ENCODE results near the gene SLC6A12.

The SLC6A12 gene

DNA sequence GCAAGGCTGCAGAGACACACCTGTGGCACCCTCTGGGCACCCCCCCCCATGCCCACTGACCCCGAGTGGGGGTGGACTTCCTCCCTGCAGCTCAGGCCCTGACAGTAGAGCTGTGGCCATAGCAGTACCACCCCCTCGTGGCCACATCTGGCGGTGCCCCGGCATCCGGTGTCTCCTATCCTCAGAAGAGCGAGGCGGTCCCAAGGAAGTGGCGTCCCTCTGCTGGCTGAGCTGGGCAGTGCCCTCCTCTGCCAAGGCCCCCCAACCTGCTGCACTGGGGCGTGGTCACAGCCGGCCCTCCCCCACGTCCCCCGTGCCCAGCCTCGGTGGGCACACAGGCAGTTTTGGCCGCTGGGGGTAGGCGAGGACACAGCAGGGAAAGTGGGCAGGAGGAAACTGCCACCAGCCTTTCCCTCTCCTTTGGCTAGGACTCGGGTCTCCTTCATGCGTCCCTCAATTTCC is 6.0 kb upstream of the SLC6A12 start (continued):
- TF ChIP-seq, protein P1, sequence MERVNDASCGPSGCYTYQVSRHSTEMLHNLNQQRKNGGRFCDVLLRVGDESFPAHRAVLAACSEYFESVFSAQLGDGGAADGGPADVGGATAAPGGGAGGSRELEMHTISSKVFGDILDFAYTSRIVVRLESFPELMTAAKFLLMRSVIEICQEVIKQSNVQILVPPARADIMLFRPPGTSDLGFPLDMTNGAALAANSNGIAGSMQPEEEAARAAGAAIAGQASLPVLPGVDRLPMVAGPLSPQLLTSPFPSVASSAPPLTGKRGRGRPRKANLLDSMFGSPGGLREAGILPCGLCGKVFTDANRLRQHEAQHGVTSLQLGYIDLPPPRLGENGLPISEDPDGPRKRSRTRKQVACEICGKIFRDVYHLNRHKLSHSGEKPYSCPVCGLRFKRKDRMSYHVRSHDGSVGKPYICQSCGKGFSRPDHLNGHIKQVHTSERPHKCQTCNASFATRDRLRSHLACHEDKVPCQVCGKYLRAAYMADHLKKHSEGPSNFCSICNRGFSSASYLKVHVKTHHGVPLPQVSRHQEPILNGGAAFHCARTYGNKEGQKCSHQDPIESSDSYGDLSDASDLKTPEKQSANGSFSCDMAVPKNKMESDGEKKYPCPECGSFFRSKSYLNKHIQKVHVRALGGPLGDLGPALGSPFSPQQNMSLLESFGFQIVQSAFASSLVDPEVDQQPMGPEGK (tag by site-specific recombination; IDR thresholded peaks at IDR 0.05): peak; percentile 84
- TF ChIP-seq, protein P2, sequence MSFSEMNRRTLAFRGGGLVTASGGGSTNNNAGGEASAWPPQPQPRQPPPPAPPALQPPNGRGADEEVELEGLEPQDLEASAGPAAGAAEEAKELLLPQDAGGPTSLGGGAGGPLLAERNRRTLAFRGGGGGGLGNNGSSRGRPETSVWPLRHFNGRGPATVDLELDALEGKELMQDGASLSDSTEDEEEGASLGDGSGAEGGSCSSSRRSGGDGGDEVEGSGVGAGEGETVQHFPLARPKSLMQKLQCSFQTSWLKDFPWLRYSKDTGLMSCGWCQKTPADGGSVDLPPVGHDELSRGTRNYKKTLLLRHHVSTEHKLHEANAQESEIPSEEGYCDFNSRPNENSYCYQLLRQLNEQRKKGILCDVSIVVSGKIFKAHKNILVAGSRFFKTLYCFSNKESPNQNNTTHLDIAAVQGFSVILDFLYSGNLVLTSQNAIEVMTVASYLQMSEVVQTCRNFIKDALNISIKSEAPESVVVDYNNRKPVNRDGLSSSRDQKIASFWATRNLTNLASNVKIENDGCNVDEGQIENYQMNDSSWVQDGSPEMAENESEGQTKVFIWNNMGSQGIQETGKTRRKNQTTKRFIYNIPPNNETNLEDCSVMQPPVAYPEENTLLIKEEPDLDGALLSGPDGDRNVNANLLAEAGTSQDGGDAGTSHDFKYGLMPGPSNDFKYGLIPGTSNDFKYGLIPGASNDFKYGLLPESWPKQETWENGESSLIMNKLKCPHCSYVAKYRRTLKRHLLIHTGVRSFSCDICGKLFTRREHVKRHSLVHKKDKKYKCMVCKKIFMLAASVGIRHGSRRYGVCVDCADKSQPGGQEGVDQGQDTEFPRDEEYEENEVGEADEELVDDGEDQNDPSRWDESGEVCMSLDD (tag by site-specific recombination; IDR thresholded peaks at IDR 0.05): 0 out of 2 replicates have a peak, but pooled peaks have one; percentile 19
- TF ChIP-seq GLIS1 (tag by site-specific recombination; IDR thresholded peaks at IDR 0.05) (no peak), ZNF223 (tag by site-specific recombination; IDR thresholded peaks at IDR 0.05) (no peak), ZNF239 (tag by site-specific recombination; IDR thresholded peaks at IDR 0.05) (no peak), SP7 (tag by site-specific recombination; IDR thresholded peaks at IDR 0.05) (peak; percentile 45), KLF16 (tag by site-specific recombination; IDR thresholded peaks at IDR 0.05) (no peak), HOXA7 (CRISPR knock-in tag; IDR thresholded peaks at IDR 0.05; ENCODE audit: borderline replicate concordance) (no peak), ZNF560 (tag by site-specific recombination; IDR thresholded peaks at IDR 0.05; ENCODE audit: borderline replicate concordance) (no peak), ZNF654 (tag by site-specific recombination; IDR thresholded peaks at IDR 0.05; ENCODE audit: low read depth) (peak; percentile 70), ZNF660 (tag by site-specific recombination; IDR thresholded peaks at IDR 0.05) (no peak; the same call in 1 of the 2 replicates), GLIS2 (tag by site-specific recombination; IDR thresholded peaks at IDR 0.05) (peak; percentile 83), ZSCAN16 (tag by site-specific recombination; IDR thresholded peaks at IDR 0.05) (no peak), ZNF133 (tag by site-specific recombination; IDR thresholded peaks at IDR 0.05) (no peak), TCF7L2 (IDR thresholded peaks at IDR 0.05; ENCODE audit: borderline replicate concordance, low read depth, low read length) (no peak)
- TF ChIP-seq, protein P3, sequence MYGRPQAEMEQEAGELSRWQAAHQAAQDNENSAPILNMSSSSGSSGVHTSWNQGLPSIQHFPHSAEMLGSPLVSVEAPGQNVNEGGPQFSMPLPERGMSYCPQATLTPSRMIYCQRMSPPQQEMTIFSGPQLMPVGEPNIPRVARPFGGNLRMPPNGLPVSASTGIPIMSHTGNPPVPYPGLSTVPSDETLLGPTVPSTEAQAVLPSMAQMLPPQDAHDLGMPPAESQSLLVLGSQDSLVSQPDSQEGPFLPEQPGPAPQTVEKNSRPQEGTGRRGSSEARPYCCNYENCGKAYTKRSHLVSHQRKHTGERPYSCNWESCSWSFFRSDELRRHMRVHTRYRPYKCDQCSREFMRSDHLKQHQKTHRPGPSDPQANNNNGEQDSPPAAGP (tag by site-specific recombination; IDR thresholded peaks at IDR 0.05): 0 out of 2 replicates have a peak, but pooled peaks have one; percentile 28

DNA sequence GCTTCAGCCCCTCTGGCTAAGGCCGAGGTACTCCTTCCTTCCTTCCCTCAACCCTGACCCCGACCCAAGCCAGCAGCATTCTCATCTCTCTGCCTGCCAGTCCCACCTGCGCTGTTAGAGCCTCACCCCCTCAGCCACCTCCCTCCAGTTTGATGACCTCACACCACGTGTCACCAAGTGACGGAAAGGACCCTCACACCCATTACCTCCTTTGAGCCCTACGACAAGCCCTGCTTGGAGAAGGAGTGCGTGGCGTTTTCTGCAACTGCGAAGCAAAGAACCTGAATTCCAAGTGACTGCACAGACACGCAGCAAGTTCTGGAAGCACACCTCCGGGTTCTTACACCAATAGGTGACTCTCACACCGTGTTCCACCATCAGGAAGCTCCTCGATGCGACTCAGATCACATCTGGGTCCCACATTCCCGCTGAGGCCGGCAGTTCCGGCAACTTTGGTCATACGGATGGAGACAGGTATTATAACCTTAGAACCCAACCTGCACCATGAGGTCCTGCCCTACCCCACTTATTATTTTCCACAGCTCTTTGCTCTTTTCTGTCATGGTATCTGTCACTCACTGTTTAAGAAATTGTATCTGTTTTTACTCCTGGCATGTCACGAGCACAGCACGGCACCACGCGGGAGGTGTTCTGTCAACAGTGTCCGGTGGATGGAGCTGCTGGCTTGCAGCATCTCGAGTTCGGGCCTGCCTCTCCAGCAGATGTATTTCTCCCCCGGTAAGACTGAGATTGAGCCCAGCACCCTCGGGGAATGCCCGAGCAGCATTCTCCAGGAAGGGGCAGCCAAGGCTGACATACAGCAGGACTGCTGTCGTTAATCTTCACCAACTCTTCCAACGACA is 5.0 kb upstream of the SLC6A12 start:
- H3K27ac ChIP-seq (ENCODE audit: extremely low read depth, low read depth, low read length): no peak overlapping the region
- no peaks in the 10 kb centered on the region; the same call in 1 of the 2 replicates for H3K4me1 ChIP-seq (ENCODE audit: control insufficient read depth, insufficient read depth, low read length)
- TF ChIP-seq ZNF19 (tag by site-specific recombination; IDR thresholded peaks at IDR 0.05; ENCODE audit: low read depth): no peak
- 0 out of 2 replicates have a peak, but pooled peaks have one; percentile 51 for TF ChIP-seq ZSCAN16 (tag by site-specific recombination; IDR thresholded peaks at IDR 0.05)
- TF ChIP-seq MZF1 (tag by site-specific recombination; IDR thresholded peaks at IDR 0.05; ENCODE audit: borderline replicate concordance): no peak
- TF ChIP-seq ZNF510 (tag by site-specific recombination; IDR thresholded peaks at IDR 0.05; ENCODE audit: insufficient replicate concordance): no peak
- no peak for TF ChIP-seq ZNF394 (tag by site-specific recombination; IDR thresholded peaks at IDR 0.05; ENCODE audit: borderline replicate concordance)
- TF ChIP-seq, protein P4, sequence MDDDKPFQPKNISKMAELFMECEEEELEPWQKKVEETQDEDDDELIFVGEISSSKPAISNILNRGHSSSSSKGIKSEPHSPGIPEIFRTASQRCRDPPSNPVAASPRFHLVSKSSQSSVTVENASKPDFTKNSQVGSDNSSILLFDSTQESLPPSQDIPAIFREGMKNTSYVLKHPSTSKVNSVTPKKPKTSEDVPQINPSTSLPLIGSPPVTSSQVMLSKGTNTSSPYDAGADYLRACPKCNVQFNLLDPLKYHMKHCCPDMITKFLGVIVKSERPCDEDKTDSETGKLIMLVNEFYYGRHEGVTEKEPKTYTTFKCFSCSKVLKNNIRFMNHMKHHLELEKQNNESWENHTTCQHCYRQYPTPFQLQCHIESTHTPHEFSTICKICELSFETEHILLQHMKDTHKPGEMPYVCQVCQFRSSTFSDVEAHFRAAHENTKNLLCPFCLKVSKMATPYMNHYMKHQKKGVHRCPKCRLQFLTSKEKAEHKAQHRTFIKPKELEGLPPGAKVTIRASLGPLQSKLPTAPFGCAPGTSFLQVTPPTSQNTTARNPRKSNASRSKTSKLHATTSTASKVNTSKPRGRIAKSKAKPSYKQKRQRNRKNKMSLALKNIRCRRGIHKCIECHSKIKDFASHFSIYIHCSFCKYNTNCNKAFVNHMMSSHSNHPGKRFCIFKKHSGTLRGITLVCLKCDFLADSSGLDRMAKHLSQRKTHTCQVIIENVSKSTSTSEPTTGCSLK (tag by site-specific recombination; IDR thresholded peaks at IDR 0.05): no peak
- no peak for TF ChIP-seq OVOL3 (tag by site-specific recombination; IDR thresholded peaks at IDR 0.05)
- TF ChIP-seq, protein P5, sequence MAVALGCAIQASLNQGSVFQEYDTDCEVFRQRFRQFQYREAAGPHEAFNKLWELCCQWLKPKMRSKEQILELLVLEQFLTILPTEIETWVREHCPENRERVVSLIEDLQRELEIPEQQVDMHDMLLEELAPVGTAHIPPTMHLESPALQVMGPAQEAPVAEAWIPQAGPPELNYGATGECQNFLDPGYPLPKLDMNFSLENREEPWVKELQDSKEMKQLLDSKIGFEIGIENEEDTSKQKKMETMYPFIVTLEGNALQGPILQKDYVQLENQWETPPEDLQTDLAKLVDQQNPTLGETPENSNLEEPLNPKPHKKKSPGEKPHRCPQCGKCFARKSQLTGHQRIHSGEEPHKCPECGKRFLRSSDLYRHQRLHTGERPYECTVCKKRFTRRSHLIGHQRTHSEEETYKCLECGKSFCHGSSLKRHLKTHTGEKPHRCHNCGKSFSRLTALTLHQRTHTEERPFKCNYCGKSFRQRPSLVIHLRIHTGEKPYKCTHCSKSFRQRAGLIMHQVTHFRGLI (tag by site-specific recombination; IDR thresholded peaks at IDR 0.05): no peak
- ChIA-PET POLR2A (interaction anchor here (1.3 kb wide), 1 partner anchor 20 kb away, joined by 3 read pairs; no protein-coding TSS in a partner anchor), CTCF (interaction anchor here (0.7 to 3.7 kb wide), 18 partner anchors 7 to 74 kb away, joined by 3 to 20 read pairs (median 6); no protein-coding TSS in a partner anchor)
- H3K36me3 ChIP-seq (ENCODE audit: control insufficient read depth in 2 of 2, insufficient read depth in 1 of 2, low read length in 2 of 2): no peaks in the 10 kb centered on the region
- no peak overlapping the region for H3K4me3 ChIP-seq (ENCODE audit: low read depth, low read length)
- H3K9me3 ChIP-seq (ENCODE audit: control insufficient read depth, insufficient read depth, low read depth, low read length): no peaks in the 10 kb centered on the region
